GM12864 (cell line): ENCODE measurements around the gene UBE2M.
"Not testable (repeated sequence)": the region's sequence is repeated elsewhere in the genome, so short reads cannot be mapped to it uniquely, and the experiment has no call there.

Source experiments
- DNase-seq: peaks from one replicate; pipeline ENCODE4 v3.0.0-alpha.2; 2011; ENCODE audit warnings: low read depth
- H3K4me3 ChIP-seq: 2 replicates; pipeline ENCODE4 v1.5.1; 2011; ENCODE audit warnings: mild to moderate bottlenecking, low read depth, low read length, control low read depth
- CTCF ChIP-seq: IDR thresholded peaks from 2 replicates; pipeline ENCODE4 v1.5.1; 2011; ENCODE audit warnings: low read depth, mild to moderate bottlenecking, moderate library complexity, low read length, control low read depth, inconsistent platforms; ENCODE audit errors: missing control alignments

The UBE2M gene

DNA sequence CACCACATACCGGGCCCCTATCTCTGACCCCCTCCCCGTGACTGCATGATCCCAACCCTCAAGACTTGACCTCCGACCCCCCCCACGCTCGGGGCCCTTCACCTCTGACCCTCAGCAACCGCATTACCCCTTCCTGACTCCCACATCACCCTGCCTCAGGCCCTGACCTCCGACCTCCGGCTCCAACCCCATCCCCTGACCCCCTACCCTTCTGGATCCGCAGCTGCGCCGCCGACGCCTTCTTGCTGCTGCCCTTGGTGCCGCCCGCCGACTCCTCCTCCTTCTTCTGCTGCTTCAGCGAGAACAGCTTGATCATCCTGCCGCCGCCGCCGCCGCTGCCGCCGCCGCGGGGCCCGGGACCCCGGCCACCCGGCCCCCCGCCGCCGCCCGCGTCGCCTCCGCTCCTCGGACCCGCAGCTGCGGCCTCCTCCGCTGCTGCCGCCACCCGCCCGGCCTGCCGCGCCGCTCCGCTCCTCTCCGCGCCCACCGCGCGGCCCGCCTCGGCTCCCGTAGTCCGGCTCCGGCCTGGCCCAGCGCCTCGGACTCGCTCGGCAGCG is at the start of gene UBE2M:
TSS of gene UBE2M (minus strand) at position 546 of the 557 bp plus-strand sequence. CDS start at position 316, 230 bp downstream.
- TF ChIP-seq CTCF, result no peak
- DNase-seq, result no peak
- peak within 1 kb of the TSS; percentile 89 for H3K4me3 ChIP-seq

DNA sequence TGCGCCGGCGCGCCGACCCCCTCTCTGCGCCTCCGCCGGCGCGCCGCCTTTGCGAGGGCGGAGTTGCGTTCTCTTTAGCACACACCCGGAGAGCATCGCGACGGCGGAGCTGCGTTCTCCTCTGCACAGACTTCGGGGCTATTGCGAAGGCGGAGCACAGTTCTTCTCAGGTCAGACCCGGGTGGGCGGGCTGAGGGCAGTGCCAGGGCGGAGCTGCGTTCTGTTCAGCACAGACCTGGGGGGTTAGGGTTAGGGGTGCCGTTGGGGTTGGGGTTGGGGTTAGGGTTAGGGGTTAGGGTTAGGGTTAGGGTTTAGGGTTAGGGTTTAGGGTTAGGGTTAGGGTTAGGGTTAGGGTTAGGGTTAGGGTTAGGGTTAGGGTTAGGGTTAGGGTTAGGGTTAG is 48.8 kb upstream of the UBE2M start:
- DNase-seq, H3K4me3 ChIP-seq: not testable (repeated sequence)

GRCh38 chr19:58606251-58606896 is 48.0 kb upstream of the UBE2M start:
- not testable (repeated sequence) for H3K4me3 ChIP-seq, DNase-seq
- peak; percentile 29 for TF ChIP-seq CTCF

- no peak overlapping the region for H3K4me3 ChIP-seq
- no peak for DNase-seq
- TF ChIP-seq CTCF, result no peak
These were observed 27.8 kb upstream of the UBE2M start for GRCh38 chr19:58586133-58586765.

DNA sequence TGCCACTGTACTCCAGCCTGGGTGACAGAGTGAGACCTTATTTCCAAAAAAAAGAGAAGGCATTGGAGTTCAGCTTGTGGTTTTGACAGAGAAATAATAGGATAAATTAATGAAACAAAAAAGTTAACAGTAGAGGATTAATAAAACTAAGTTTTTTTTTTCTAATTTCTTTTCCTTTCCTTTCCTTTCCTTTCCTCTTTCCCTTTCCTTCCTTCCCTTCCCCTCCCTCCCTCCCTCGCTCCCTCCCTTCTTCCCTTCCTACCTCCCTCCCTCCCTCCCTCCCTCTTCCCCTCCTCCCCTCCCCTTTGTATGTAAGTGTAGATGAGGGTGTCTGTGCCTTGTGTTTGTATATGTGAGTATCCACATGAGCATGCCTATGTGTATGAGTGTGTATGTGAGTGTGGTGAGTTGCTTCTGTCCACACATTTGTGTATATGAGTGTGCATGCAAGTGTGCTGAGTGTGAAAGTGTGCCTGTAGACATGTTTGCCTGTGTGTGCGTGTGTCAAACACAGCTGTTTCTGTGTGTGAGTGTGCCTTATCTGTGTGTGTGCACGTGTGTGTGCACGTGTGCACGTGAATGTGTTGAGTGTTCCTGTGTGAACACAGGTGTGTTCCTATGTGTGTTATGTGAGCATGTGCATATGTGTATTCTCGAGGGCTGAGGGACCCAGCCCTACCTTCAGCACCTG is 27.2 kb upstream of the UBE2M start:
- TF ChIP-seq CTCF, result no peak
- no peak overlapping the region for H3K4me3 ChIP-seq
- DNase-seq, result no peak

- no peak overlapping the region for H3K4me3 ChIP-seq
- no peak for TF ChIP-seq CTCF
- DNase-seq, result no peak
These were observed 26.4 kb upstream of the UBE2M start for GRCh38 chr19:58584498-58585441.

- DNase-seq, result no peak
- H3K4me3 ChIP-seq, result no peak overlapping the region
- TF ChIP-seq CTCF, result no peak
These were observed 24.6 kb upstream of the UBE2M start for GRCh38 chr19:58582985-58583384.
